ENCODE results near the gene TMEM51. TPM values are rescaled to one million over a fixed set of nuclear protein-coding genes. Genes with fewer than 3 reads are reported as not detected.

The TMEM51 gene
- total and polyA plus RNA-seq, 2 of the 13 experiments (the other 11 are each of a cell fraction or from before 2014, with no cell fraction given): 12.2 to 22.3 TPM

DNA sequence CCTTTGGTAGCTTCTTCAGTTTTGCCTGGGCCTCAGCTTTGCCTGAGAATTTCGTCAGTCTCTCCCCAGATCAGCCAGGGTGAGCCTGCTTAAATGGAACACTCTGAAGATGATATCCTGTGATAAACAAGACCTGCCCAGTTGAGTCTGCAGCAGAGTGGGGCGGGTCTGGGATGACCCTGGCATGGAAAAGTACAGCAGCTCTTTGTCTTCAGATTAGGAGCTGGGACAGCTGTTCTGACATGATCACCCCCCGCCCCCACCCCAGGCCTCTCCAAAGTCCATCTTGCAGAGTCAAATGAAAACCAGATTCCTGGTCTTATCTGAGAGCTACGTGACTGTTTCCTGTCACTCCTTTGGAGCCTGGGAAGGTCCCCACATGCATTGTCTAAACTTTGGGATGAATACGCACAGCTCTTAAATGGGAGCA is 2.2 kb upstream of the TMEM51 start (continued):
- TF ChIP-seq, protein P1, sequence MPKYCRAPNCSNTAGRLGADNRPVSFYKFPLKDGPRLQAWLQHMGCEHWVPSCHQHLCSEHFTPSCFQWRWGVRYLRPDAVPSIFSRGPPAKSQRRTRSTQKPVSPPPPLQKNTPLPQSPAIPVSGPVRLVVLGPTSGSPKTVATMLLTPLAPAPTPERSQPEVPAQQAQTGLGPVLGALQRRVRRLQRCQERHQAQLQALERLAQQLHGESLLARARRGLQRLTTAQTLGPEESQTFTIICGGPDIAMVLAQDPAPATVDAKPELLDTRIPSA (CRISPR knock-in tag; IDR thresholded peaks at IDR 0.05; ENCODE audit: borderline replicate concordance): no peak
- TF ChIP-seq, protein P2, sequence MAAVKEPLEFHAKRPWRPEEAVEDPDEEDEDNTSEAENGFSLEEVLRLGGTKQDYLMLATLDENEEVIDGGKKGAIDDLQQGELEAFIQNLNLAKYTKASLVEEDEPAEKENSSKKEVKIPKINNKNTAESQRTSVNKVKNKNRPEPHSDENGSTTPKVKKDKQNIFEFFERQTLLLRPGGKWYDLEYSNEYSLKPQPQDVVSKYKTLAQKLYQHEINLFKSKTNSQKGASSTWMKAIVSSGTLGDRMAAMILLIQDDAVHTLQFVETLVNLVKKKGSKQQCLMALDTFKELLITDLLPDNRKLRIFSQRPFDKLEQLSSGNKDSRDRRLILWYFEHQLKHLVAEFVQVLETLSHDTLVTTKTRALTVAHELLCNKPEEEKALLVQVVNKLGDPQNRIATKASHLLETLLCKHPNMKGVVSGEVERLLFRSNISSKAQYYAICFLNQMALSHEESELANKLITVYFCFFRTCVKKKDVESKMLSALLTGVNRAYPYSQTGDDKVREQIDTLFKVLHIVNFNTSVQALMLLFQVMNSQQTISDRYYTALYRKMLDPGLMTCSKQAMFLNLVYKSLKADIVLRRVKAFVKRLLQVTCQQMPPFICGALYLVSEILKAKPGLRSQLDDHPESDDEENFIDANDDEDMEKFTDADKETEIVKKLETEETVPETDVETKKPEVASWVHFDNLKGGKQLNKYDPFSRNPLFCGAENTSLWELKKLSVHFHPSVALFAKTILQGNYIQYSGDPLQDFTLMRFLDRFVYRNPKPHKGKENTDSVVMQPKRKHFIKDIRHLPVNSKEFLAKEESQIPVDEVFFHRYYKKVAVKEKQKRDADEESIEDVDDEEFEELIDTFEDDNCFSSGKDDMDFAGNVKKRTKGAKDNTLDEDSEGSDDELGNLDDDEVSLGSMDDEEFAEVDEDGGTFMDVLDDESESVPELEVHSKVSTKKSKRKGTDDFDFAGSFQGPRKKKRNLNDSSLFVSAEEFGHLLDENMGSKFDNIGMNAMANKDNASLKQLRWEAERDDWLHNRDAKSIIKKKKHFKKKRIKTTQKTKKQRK (IDR thresholded peaks at IDR 0.05; ENCODE audit: low read length): no peak
- TF ChIP-seq NFE2 (CRISPR knock-in tag; IDR thresholded peaks at IDR 0.05) (no peak), ZFP1 (CRISPR knock-in tag; IDR thresholded peaks at IDR 0.05) (no peak), ZNF558 (CRISPR knock-in tag; IDR thresholded peaks at IDR 0.05; ENCODE audit: borderline replicate concordance) (no peak), ASH2L (IDR thresholded peaks at IDR 0.05; ENCODE audit: insufficient read length, low read depth, low read length) (peak; percentile 28), ZNF431 (CRISPR knock-in tag; IDR thresholded peaks at IDR 0.05; ENCODE audit: borderline replicate concordance, low read depth) (no peak), U2AF1 (optimal IDR thresholded peaks at IDR 0.05; ENCODE audit: low read depth, low read length) (no peak), ZNF616 (CRISPR knock-in tag; IDR thresholded peaks at IDR 0.05; ENCODE audit: low read depth) (no peak), HES4 (CRISPR knock-in tag; IDR thresholded peaks at IDR 0.05; ENCODE audit: borderline replicate concordance) (no peak), RAD51 (IDR thresholded peaks at IDR 0.05; ENCODE audit: borderline replicate concordance) (no peak), ZNF720 (CRISPR knock-in tag; IDR thresholded peaks at IDR 0.05) (no peak), ZFP82 (CRISPR knock-in tag; IDR thresholded peaks at IDR 0.05; ENCODE audit: borderline replicate concordance) (no peak), ZBTB38 (CRISPR knock-in tag; IDR thresholded peaks at IDR 0.05) (peak; percentile 32; the same call in 1 of the 2 replicates), JUND (CRISPR knock-in tag; IDR thresholded peaks at IDR 0.05) (no peak), ZNF792 (CRISPR knock-in tag; IDR thresholded peaks at IDR 0.05) (no peak)
- TF ChIP-seq, protein P3, sequence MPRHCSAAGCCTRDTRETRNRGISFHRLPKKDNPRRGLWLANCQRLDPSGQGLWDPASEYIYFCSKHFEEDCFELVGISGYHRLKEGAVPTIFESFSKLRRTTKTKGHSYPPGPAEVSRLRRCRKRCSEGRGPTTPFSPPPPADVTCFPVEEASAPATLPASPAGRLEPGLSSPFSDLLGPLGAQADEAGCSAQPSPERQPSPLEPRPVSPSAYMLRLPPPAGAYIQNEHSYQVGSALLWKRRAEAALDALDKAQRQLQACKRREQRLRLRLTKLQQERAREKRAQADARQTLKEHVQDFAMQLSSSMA (CRISPR knock-in tag; IDR thresholded peaks at IDR 0.05): no peak
- TF ChIP-seq, protein P4, sequence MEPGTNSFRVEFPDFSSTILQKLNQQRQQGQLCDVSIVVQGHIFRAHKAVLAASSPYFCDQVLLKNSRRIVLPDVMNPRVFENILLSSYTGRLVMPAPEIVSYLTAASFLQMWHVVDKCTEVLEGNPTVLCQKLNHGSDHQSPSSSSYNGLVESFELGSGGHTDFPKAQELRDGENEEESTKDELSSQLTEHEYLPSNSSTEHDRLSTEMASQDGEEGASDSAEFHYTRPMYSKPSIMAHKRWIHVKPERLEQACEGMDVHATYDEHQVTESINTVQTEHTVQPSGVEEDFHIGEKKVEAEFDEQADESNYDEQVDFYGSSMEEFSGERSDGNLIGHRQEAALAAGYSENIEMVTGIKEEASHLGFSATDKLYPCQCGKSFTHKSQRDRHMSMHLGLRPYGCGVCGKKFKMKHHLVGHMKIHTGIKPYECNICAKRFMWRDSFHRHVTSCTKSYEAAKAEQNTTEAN (CRISPR knock-in tag; conservative IDR thresholded peaks at IDR 0.05): no peak
- TF ChIP-seq, protein P5, sequence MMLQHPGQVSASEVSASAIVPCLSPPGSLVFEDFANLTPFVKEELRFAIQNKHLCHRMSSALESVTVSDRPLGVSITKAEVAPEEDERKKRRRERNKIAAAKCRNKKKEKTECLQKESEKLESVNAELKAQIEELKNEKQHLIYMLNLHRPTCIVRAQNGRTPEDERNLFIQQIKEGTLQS (CRISPR knock-in tag; IDR thresholded peaks at IDR 0.05): no peak
- TF ChIP-seq, protein P6, sequence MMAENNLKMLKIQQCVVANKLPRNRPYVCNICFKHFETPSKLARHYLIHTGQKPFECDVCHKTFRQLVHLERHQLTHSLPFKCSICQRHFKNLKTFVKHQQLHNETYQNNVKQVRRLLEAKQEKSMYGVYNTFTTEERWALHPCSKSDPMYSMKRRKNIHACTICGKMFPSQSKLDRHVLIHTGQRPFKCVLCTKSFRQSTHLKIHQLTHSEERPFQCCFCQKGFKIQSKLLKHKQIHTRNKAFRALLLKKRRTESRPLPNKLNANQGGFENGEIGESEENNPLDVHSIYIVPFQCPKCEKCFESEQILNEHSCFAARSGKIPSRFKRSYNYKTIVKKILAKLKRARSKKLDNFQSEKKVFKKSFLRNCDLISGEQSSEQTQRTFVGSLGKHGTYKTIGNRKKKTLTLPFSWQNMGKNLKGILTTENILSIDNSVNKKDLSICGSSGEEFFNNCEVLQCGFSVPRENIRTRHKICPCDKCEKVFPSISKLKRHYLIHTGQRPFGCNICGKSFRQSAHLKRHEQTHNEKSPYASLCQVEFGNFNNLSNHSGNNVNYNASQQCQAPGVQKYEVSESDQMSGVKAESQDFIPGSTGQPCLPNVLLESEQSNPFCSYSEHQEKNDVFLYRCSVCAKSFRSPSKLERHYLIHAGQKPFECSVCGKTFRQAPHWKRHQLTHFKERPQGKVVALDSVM (CRISPR knock-in tag; IDR thresholded peaks at IDR 0.05): no peak
- TF ChIP-seq, protein P7, sequence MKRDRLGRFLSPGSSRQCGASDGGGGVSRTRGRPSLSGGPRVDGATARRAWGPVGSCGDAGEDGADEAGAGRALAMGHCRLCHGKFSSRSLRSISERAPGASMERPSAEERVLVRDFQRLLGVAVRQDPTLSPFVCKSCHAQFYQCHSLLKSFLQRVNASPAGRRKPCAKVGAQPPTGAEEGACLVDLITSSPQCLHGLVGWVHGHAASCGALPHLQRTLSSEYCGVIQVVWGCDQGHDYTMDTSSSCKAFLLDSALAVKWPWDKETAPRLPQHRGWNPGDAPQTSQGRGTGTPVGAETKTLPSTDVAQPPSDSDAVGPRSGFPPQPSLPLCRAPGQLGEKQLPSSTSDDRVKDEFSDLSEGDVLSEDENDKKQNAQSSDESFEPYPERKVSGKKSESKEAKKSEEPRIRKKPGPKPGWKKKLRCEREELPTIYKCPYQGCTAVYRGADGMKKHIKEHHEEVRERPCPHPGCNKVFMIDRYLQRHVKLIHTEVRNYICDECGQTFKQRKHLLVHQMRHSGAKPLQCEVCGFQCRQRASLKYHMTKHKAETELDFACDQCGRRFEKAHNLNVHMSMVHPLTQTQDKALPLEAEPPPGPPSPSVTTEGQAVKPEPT (CRISPR knock-in tag; IDR thresholded peaks at IDR 0.05; ENCODE audit: low read depth): no peak
